ENCODE data around the gene KRTAP4-2.

Gene KRTAP4-2

DNA sequence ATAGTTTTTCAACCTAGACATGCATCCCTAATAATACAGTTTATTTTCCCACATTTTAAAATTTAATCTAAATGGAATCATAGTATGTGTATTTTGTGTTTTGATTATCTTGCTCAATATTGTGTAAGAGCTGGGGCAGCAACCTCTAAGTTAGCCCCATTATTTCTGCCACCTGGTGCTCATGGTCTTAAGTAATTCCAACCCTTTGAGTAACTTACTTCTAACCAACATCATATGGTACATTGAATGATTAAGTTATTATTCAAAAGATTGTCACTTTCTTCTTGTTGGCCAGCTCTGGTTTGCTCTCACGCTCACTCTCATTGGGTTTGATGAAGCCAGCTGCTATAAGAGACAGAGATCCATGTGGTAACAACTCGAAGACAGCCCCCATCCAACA lies 6.1 kb downstream of the KRTAP4-2 start:
- no peak for TF ChIP-seq SPI1 (IDR thresholded peaks at IDR 0.05; ENCODE audit: borderline replicate concordance, low read depth)
- TF ChIP-seq POLR2AphosphoS5 (IDR thresholded peaks at IDR 0.05; ENCODE audit: low read depth) = no peak
- TF ChIP-seq, protein P1, sequence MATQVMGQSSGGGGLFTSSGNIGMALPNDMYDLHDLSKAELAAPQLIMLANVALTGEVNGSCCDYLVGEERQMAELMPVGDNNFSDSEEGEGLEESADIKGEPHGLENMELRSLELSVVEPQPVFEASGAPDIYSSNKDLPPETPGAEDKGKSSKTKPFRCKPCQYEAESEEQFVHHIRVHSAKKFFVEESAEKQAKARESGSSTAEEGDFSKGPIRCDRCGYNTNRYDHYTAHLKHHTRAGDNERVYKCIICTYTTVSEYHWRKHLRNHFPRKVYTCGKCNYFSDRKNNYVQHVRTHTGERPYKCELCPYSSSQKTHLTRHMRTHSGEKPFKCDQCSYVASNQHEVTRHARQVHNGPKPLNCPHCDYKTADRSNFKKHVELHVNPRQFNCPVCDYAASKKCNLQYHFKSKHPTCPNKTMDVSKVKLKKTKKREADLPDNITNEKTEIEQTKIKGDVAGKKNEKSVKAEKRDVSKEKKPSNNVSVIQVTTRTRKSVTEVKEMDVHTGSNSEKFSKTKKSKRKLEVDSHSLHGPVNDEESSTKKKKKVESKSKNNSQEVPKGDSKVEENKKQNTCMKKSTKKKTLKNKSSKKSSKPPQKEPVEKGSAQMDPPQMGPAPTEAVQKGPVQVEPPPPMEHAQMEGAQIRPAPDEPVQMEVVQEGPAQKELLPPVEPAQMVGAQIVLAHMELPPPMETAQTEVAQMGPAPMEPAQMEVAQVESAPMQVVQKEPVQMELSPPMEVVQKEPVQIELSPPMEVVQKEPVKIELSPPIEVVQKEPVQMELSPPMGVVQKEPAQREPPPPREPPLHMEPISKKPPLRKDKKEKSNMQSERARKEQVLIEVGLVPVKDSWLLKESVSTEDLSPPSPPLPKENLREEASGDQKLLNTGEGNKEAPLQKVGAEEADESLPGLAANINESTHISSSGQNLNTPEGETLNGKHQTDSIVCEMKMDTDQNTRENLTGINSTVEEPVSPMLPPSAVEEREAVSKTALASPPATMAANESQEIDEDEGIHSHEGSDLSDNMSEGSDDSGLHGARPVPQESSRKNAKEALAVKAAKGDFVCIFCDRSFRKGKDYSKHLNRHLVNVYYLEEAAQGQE (IDR thresholded peaks at IDR 0.05; ENCODE audit: insufficient replicate concordance, low read depth) = no peak
- no peak for TF ChIP-seq CTCF (IDR thresholded peaks at IDR 0.05; ENCODE audit: insufficient read depth, low read length)
- no peak for TF ChIP-seq GABPA (IDR thresholded peaks at IDR 0.05; ENCODE audit: low read depth)
- Histone ChIP-seq H3K4me3 (replicated peaks; ENCODE audit: insufficient read depth, low read length) (no peak overlapping the region), H3K27ac (replicated peaks) (no peak overlapping the region), H3K27me3 (ENCODE audit: insufficient read depth, poor library complexity, severe bottlenecking) (peaks cover 2% of the 10 kb centered on the region)
- DNase-seq (ENCODE audit: low read depth in 1 of 2, low spot score in 1 of 2) = peak in 1 of 2 experiments; percentile 10

DNA sequence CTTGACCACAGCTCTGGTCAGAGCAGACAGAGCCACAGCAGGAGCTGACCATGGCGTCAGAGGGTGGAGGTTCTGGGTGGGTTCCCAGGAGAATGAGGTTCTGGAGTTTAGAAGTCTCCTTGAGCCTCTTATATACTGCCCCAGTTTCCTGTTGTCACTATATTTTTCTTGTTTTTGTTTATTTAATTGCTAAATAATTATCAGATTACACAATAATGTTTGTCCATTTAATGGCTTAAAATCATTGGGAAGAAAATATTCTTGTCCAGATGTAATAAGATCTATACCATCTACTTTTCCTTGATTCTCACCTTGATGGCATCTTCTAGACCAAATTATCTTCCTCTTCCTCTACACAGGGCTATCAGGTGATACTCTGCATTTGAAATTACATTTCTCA lies 9.9 kb downstream of the KRTAP4-2 start, which contains the start of gene KRTAP4-3:
KRTAP4-3 (minus strand) TSS at position 101 of the 400 bp plus-strand sequence; CDS start at position 52, 49 bp downstream.
- Histone ChIP-seq H3K4me3 (replicated peaks; ENCODE audit: insufficient read depth, low read length) (no peak within 1 kb of the TSS), H3K27me3 (ENCODE audit: insufficient read depth, poor library complexity, severe bottlenecking) (peaks cover 2% of the 10 kb centered on the region), H3K27ac (replicated peaks) (no peak within 1 kb of the TSS)
- TF ChIP-seq CTCF (IDR thresholded peaks at IDR 0.05; ENCODE audit: insufficient read depth, low read length) (no peak), GABPA (IDR thresholded peaks at IDR 0.05; ENCODE audit: low read depth) (no peak), SPI1 (IDR thresholded peaks at IDR 0.05; ENCODE audit: borderline replicate concordance, low read depth) (no peak), POLR2AphosphoS5 (IDR thresholded peaks at IDR 0.05; ENCODE audit: low read depth) (no peak)
- TF ChIP-seq, protein P1 (IDR thresholded peaks at IDR 0.05; ENCODE audit: insufficient replicate concordance, low read depth) = no peak
- DNase-seq (ENCODE audit: low read depth in 1 of 2, low spot score in 1 of 2) = no peak

DNA sequence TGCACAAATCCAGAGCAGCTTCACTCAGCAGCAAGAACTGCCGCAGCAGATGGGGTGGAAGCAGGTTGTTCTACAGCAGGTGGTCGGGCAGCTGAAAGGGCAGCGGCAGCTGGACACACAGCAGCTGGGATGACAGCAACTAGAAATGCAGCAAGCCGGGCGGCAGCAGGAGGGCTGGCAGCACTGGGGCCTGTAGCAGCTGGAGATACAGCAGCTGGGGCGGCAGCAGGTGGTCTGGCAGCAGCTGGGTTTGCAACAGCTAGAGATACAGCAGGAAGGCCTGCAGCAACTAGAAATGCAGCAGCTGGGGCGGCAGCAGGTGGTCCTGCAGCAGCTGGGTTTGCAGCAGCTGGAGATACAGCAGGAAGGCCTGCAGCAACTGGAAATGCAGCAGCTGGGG lies 10.5 kb downstream of the KRTAP4-2 start:
- H3K4me3 ChIP-seq (replicated peaks; ENCODE audit: insufficient read depth, low read length) = no peak overlapping the region
- no peak for TF ChIP-seq CTCF (IDR thresholded peaks at IDR 0.05; ENCODE audit: insufficient read depth, low read length)
- TF ChIP-seq POLR2AphosphoS5 (IDR thresholded peaks at IDR 0.05; ENCODE audit: low read depth) = no peak
- no peak for TF ChIP-seq SPI1 (IDR thresholded peaks at IDR 0.05; ENCODE audit: borderline replicate concordance, low read depth)
- no peak for TF ChIP-seq GABPA (IDR thresholded peaks at IDR 0.05; ENCODE audit: low read depth)
- TF ChIP-seq, protein P1 (IDR thresholded peaks at IDR 0.05; ENCODE audit: insufficient replicate concordance, low read depth) = no peak
- no peaks in the 10 kb centered on the region for H3K27me3 ChIP-seq (ENCODE audit: insufficient read depth, poor library complexity, severe bottlenecking)
- DNase-seq (ENCODE audit: low read depth in 1 of 2, low spot score in 1 of 2) = no peak
- no peak overlapping the region for H3K27ac ChIP-seq (replicated peaks)
